Measurements from ENCODE around the gene LYRM9.

Gene LYRM9

DNA sequence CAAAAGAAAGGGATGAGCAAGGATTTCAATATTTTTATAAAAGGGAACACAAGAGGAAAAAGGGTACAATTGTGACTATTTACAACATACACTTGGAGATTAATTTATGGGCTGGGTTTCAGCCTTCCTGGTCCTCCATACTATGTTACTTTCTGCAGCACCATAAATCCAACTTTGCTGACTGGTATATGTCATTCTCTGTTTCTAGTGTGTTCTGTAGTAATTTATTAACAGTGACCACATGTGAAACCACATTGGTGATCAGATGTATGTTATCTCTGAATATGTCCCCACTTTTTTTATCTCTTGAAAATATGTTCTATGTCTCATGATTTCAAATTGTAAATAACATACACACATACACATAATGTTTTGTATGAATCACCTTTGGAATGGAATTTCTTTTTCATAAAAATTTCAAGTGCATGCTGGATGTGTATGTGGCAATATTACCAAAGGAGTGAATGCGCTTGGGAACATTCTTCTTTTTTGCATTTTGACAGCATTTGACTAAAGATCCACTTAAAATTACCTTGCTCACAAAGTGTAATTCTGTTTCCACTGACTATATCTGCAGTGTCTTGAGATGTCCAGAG, 2.9 kb upstream of the LYRM9 start:
- TF ChIP-seq, protein P1, sequence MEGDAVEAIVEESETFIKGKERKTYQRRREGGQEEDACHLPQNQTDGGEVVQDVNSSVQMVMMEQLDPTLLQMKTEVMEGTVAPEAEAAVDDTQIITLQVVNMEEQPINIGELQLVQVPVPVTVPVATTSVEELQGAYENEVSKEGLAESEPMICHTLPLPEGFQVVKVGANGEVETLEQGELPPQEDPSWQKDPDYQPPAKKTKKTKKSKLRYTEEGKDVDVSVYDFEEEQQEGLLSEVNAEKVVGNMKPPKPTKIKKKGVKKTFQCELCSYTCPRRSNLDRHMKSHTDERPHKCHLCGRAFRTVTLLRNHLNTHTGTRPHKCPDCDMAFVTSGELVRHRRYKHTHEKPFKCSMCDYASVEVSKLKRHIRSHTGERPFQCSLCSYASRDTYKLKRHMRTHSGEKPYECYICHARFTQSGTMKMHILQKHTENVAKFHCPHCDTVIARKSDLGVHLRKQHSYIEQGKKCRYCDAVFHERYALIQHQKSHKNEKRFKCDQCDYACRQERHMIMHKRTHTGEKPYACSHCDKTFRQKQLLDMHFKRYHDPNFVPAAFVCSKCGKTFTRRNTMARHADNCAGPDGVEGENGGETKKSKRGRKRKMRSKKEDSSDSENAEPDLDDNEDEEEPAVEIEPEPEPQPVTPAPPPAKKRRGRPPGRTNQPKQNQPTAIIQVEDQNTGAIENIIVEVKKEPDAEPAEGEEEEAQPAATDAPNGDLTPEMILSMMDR (IDR thresholded peaks at IDR 0.05) = no peak
- Histone ChIP-seq H3K4me3 (ENCODE audit: low read depth in 1 of 2, low read length in 1 of 2) (no peak overlapping the region), H3K27ac (no peak overlapping the region), H3K36me3 (no peaks in the 10 kb centered on the region), H3K27me3 (no peaks in the 10 kb centered on the region), H3K4me1 (ENCODE audit: control insufficient read depth in 1 of 2, insufficient read depth in 1 of 2, low read depth in 1 of 2, low read length in 1 of 2) (peaks cover 21 to 22% of the 10 kb centered on the region in 2 experiments), H3K9me3 (no peaks in the 10 kb centered on the region)

DNA sequence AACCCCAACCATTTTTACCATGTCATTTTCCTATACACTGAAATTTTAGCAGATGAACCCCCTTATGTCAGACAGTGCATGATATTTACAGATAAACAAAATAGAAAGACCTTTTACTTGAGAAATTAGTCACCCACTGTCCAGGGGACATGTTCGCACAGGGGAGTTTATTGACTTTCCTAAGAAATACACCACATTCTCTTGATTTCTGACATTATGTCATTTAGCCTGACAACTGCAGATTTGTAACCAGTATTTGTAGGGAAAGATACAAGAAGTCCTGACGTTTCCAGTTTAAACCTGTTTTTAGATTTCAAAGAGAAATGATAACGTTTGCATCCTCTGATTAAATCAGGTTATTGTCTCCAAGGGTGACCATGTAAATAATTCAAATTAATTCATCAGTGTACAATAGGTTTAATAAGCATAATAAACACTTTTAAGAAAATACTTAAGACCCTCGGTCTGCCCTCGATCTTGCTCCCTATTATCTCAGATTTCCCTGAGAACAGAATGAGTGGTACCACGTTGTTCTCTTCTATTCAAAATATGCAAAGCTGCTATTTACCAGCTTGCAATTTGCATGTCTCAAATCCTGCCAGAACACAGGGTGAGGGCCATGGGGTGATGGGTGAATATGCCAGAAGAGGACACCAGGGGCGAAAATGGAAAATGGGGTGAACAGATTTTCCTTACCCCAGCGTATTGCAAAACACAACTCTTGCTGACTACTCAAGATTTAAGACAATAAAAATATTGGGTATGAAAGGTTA, 2.1 kb upstream of the LYRM9 start:
- H3K4me3 ChIP-seq (ENCODE audit: low read depth in 1 of 2, low read length in 1 of 2) = no peak overlapping the region
- TF ChIP-seq, protein P1 (IDR thresholded peaks at IDR 0.05) = no peak
- H3K9me3 ChIP-seq = no peaks in the 10 kb centered on the region
- no peaks in the 10 kb centered on the region for H3K27me3 ChIP-seq
- H3K36me3 ChIP-seq = no peaks in the 10 kb centered on the region
- H3K27ac ChIP-seq = no peak overlapping the region
- H3K4me1 ChIP-seq (ENCODE audit: control insufficient read depth in 1 of 2, insufficient read depth in 1 of 2, low read depth in 1 of 2, low read length in 1 of 2) = peaks cover 21 to 22% of the 10 kb centered on the region in 2 experiments

DNA sequence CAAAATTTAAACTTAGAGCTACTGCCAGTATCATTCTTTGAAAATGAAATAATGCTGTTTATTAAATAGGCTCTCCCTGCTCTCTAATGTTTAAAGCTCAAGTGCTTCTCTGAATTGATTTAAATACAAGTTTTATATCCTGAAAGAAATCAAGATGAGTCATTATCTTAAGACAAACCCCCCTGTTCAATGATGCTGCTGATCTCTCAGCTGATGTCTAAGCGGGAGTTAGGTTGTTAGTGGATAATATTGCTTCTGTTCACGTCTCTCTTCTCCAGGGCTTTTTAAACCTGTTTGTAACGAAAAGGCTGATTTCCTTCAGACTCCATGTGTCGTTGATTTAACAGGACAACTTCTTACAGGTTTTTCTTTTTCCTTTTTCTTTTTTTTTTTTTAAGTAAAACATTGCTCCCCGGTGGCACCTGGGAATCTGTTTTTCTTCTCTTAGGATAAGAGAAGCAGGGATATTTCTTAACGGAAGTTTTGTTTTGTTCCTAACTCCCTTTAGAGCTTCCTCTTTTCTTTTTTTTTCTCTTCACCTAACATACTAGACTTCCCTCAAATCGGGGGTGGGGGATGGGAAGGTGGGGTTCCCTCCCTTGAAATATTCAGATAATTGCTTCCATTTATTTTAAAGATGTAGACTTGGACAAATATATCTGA, 807 bp upstream of the LYRM9 start:
- Histone ChIP-seq H3K9me3 (no peaks in the 10 kb centered on the region), H3K27ac (peak overlapping the region; percentile 75), H3K4me3 (ENCODE audit: low read depth in 1 of 2, low read length in 1 of 2) (peak overlapping the region; percentile 70 to 88), H3K36me3 (no peaks in the 10 kb centered on the region), H3K27me3 (no peaks in the 10 kb centered on the region), H3K4me1 (ENCODE audit: control insufficient read depth in 1 of 2, insufficient read depth in 1 of 2, low read depth in 1 of 2, low read length in 1 of 2) (peaks cover 21 to 22% of the 10 kb centered on the region in 2 experiments)
- TF ChIP-seq, protein P1 (IDR thresholded peaks at IDR 0.05) = no peak

DNA sequence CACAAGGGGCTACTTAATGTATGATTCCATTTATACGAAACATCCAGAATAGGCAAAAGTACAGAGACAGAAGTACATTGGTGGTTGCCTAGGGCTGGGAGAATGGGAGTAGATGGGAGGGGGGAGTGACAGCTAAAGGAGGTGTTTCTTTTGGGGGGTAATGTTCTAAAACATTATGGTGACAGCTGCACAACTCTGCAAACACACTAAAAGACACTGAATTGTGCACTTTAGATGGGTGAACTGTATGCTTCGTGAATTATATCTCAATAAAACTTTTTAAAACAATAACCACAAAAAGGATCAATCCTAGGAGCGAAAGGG, 661 bp downstream of the LYRM9 start:
- peak overlapping the region; percentile 70 to 88 for H3K4me3 ChIP-seq (ENCODE audit: low read depth in 1 of 2, low read length in 1 of 2)
- H3K9me3 ChIP-seq = no peaks in the 10 kb centered on the region
- TF ChIP-seq, protein P1 (IDR thresholded peaks at IDR 0.05) = no peak
- peaks cover 21 to 22% of the 10 kb centered on the region in 2 experiments for H3K4me1 ChIP-seq (ENCODE audit: control insufficient read depth in 1 of 2, insufficient read depth in 1 of 2, low read depth in 1 of 2, low read length in 1 of 2)
- no peaks in the 10 kb centered on the region for H3K36me3 ChIP-seq
- H3K27ac ChIP-seq = peak overlapping the region; percentile 75
- H3K27me3 ChIP-seq = no peaks in the 10 kb centered on the region

DNA sequence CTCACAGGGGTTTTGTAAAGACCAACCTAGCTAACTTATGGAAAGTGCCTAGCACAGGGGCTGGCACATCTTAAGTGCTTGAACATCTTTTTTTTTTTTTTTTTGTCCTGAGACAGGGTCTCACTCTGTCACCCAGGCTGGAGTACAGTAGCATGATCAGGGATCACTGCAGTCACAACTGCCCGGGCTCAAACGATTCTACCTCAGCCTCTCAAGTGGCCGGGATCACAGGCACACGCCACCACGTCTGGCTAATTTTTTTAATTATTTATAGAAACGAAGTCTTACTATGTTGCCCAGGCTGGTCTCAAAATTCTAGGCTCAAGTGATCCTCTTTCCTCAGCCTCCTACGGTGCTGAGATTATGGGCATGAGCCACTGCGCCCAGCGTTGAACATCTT, 1.3 kb downstream of the LYRM9 start:
- H3K36me3 ChIP-seq = no peaks in the 10 kb centered on the region
- no peaks in the 10 kb centered on the region for H3K27me3 ChIP-seq
- H3K27ac ChIP-seq = no peak overlapping the region
- TF ChIP-seq, protein P1 (IDR thresholded peaks at IDR 0.05) = no peak
- no peaks in the 10 kb centered on the region for H3K9me3 ChIP-seq
- H3K4me3 ChIP-seq (ENCODE audit: low read depth in 1 of 2, low read length in 1 of 2) = no peak overlapping the region
- H3K4me1 ChIP-seq (ENCODE audit: control insufficient read depth in 1 of 2, insufficient read depth in 1 of 2, low read depth in 1 of 2, low read length in 1 of 2) = peaks cover 21 to 22% of the 10 kb centered on the region in 2 experiments
